ENCODE data around the gene GRPEL2.
"Not testable (repeated sequence)": the region's sequence is repeated elsewhere in the genome, so short reads cannot be mapped to it uniquely, and the experiment has no call there.

GRPEL2 gene

GRCh38 chr5:149375434-149375833 is 30.1 kb downstream of the GRPEL2 start:
- no peak for DNase-seq (ENCODE audit: extremely low read depth in 1 of 2, low read depth in 1 of 2)

GRCh38 chr5:149376104-149376503 is 30.8 kb downstream of the GRPEL2 start:
- DNase-seq (ENCODE audit: extremely low read depth in 1 of 2, low read depth in 1 of 2): no peak

GRCh38 chr5:149376711-149377447 is 31.6 kb downstream of the GRPEL2 start:
- no peak for DNase-seq (ENCODE audit: extremely low read depth in 1 of 2, low read depth in 1 of 2)

GRCh38 chr5:149378241-149378820 is 33.0 kb downstream of the GRPEL2 start:
- DNase-seq (ENCODE audit: extremely low read depth in 1 of 2, low read depth in 1 of 2): no peak

GRCh38 chr5:149379177-149379761 is 34.0 kb downstream of the GRPEL2 start, which contains the start of gene IL17B:
Gene IL17B, minus strand, starts transcription at chr5:149379292. Its CDS starts 67 bp downstream, at chr5:149379225.
- no peak for DNase-seq (ENCODE audit: extremely low read depth in 1 of 2, low read depth in 1 of 2)

GRCh38 chr5:149379818-149380374 is 34.6 kb downstream of the GRPEL2 start:
- no peak for DNase-seq (ENCODE audit: extremely low read depth in 1 of 2, low read depth in 1 of 2)

- no peak for DNase-seq (ENCODE audit: extremely low read depth in 1 of 2, low read depth in 1 of 2)
Observed at GRCh38 chr5:149380466-149381121, 35.3 kb downstream of the GRPEL2 start.

- DNase-seq (ENCODE audit: extremely low read depth in 1 of 2, low read depth in 1 of 2): no peak
Observed at GRCh38 chr5:149381261-149381985, 36.1 kb downstream of the GRPEL2 start.

GRCh38 chr5:149381986-149382338 is 36.7 kb downstream of the GRPEL2 start:
- DNase-seq (ENCODE audit: extremely low read depth in 1 of 2, low read depth in 1 of 2): peak in 1 of 2 donors; percentile 61

- DNase-seq (ENCODE audit: extremely low read depth in 1 of 2, low read depth in 1 of 2): no peak
Observed at GRCh38 chr5:149382517-149383220, 37.4 kb downstream of the GRPEL2 start.

- no peak for DNase-seq (ENCODE audit: extremely low read depth in 1 of 2, low read depth in 1 of 2)
Observed at GRCh38 chr5:149383399-149383798, 38.1 kb downstream of the GRPEL2 start.

- no peak for DNase-seq (ENCODE audit: extremely low read depth in 1 of 2, low read depth in 1 of 2)
Observed at GRCh38 chr5:149386166-149386565, 40.9 kb downstream of the GRPEL2 start.

GRCh38 chr5:149387081-149387631 is 41.9 kb downstream of the GRPEL2 start:
- no peak for DNase-seq (ENCODE audit: extremely low read depth in 1 of 2, low read depth in 1 of 2)

- no peak for DNase-seq (ENCODE audit: extremely low read depth in 1 of 2, low read depth in 1 of 2)
Observed at GRCh38 chr5:149387982-149388381, 42.7 kb downstream of the GRPEL2 start.

GRCh38 chr5:149388498-149389190 is 43.3 kb downstream of the GRPEL2 start:
- DNase-seq (ENCODE audit: extremely low read depth in 1 of 2, low read depth in 1 of 2): no peak

- no peak for DNase-seq (ENCODE audit: extremely low read depth in 1 of 2, low read depth in 1 of 2)
Observed at GRCh38 chr5:149389552-149390495, 44.5 kb downstream of the GRPEL2 start.

- not testable (repeated sequence) for DNase-seq (ENCODE audit: extremely low read depth in 1 of 2, low read depth in 1 of 2)
Observed at GRCh38 chr5:149391076-149391475, 45.8 kb downstream of the GRPEL2 start.

- no peak for DNase-seq (ENCODE audit: extremely low read depth in 1 of 2, low read depth in 1 of 2)
Observed at GRCh38 chr5:149391524-149391923, 46.2 kb downstream of the GRPEL2 start.

Data from activated CD8-positive, alpha-beta memory T cell treated with anti-CD3 and anti-CD28 coated beads for 1 hour (primary cell).